HCT116 (cell line): ENCODE measurements around the gene TICAM2. TPM values are rescaled to one million over a fixed set of nuclear protein-coding genes. Genes with fewer than 3 reads are reported as not detected.

Experiments
- ATAC-seq: fragments of 200-7000 bp; cut with Tn5 transposase; 2 replicates; pipeline ENCODE4 v1.9.1; 2020; ENCODE audit warnings: mild to moderate bottlenecking, moderate library complexity
- BruUV-seq: library from RNA; stranded (reverse); fragments of 400-500 nt; replicated peaks from 2 replicates; lab custom pipeline; 2021; lab: Mats Ljungman, UMichigan
- CTCF ChIA-PET: fragments of 300-600 bp; sonication (Branson Sonifier 250); formaldehyde crosslinking; loops from one replicate; lab custom pipeline; 2021; ENCODE audit warnings: antibody characterized with exemption; lab: Charles Lee
- POLR2A ChIA-PET: fragments of 300-600, 350-600 bp; sonication (Branson Sonifier 250); formaldehyde crosslinking; loops from one replicate; lab custom pipeline; 2021; ENCODE audit warnings: antibody characterized with exemption; lab: Charles Lee
- RAD21 ChIA-PET, 2 experiments: fragments of 300-600 bp; sonication (Branson Sonifier 250); formaldehyde crosslinking; loops; one replicate each; lab custom pipeline; 2023; ENCODE audit warnings: low total read pairs in 2 of 2; ENCODE audit not compliant: uncharacterized antibody in 2 of 2, unreplicated experiment in 2 of 2, low non-redundant PET in 1 of 2; lab: Charles Lee
- DNase-seq: peaks from one replicate; pipeline ENCODE4 v3.0.0-alpha.2; 2010; ENCODE audit warnings: low read depth, low spot score
- H2AFZ ChIP-seq: fragments of 200-600 bp; shearing (Covaris generic), sonication (generic); 2 replicates; pipeline ENCODE4 v1.6.1; 2017; ENCODE audit warnings: low read depth, mixed run types, mixed read lengths, antibody characterized with exemption, low read length; ENCODE audit not compliant: poor library complexity, severe bottlenecking
- H3K27ac ChIP-seq: 2 replicates; pipeline ENCODE4 v1.5.1; 2012; ENCODE audit warnings: low read depth, low read length
- H3K27me3 ChIP-seq: fragments of 200-600 bp; sonication (generic); 2 replicates; pipeline ENCODE4 v1.6.1; 2016; ENCODE audit warnings: mixed run types, low read length, mixed read lengths; ENCODE audit not compliant: insufficient read depth
- H3K36me3 ChIP-seq, 2 experiments: fragments of 200-500 bp in 1 of 2; fragments of 200-600 bp in 1 of 2; sonication (Bioruptor generic) in 1 of 2; sonication (generic) in 1 of 2; 2 replicates each; pipeline versions ENCODE4 v1.5.1 to v1.6.1; 2014 to 2016; ENCODE audit warnings: low read length in 2 of 2, inconsistent platforms in 1 of 2, mixed read lengths in 1 of 2, mixed run types in 1 of 2; ENCODE audit not compliant: insufficient read depth in 2 of 2, control insufficient read depth in 1 of 2
- H3K4me1 ChIP-seq, 2 experiments: fragments of 200-600 bp in 1 of 2; sonication (generic) in 1 of 2; 2 replicates each; pipeline versions ENCODE4 v1.5.1 to v1.6.1; 2012 to 2017; ENCODE audit warnings: low read length in 2 of 2, inconsistent platforms in 1 of 2, mild to moderate bottlenecking in 1 of 2, mixed read lengths in 1 of 2, mixed run types in 1 of 2, moderate library complexity in 1 of 2; ENCODE audit not compliant: insufficient read depth in 2 of 2, control insufficient read depth in 1 of 2
- H3K4me2 ChIP-seq: fragments of 200-600 bp; sonication (generic); 2 replicates; pipeline ENCODE4 v1.6.1; 2017; ENCODE audit warnings: mixed run types, low read length, mixed read lengths
- H3K4me3 ChIP-seq, 2 experiments: fragments of 200-600 bp in 1 of 2; sonication (generic) in 1 of 2; replicated peaks in 1 of 2; 2 replicates each; pipeline ENCODE4 v1.5.1; 2011 to 2016; ENCODE audit warnings: low read length in 2 of 2, control low read depth in 1 of 2, low read depth in 1 of 2, mild to moderate bottlenecking in 1 of 2, mixed read lengths in 1 of 2, mixed run types in 1 of 2
- H3K79me2 ChIP-seq: fragments of 200-600 bp; sonication (generic); 2 replicates; pipeline ENCODE4 v1.6.1; 2017; ENCODE audit warnings: mild to moderate bottlenecking, mixed run types, low read length, moderate library complexity, mixed read lengths; ENCODE audit not compliant: insufficient read depth
- H3K9ac ChIP-seq: fragments of 200-600 bp; sonication (generic); 2 replicates; pipeline ENCODE4 v1.6.1; 2016; ENCODE audit warnings: low read length, mixed read lengths
- H3K9me2 ChIP-seq: fragments of 200-600 bp; sonication (generic), shearing (Covaris generic); 2 replicates; pipeline ENCODE4 v1.6.1; 2017; ENCODE audit warnings: mixed run types, mild to moderate bottlenecking, moderate library complexity; ENCODE audit not compliant: insufficient read depth
- H3K9me3 ChIP-seq, 2 experiments: fragments of 200-500 bp in 1 of 2; fragments of 200-600 bp in 1 of 2; sonication (Bioruptor generic) in 1 of 2; sonication (generic) in 1 of 2; 2 replicates each; pipeline ENCODE4 v1.6.1; 2014 to 2017; ENCODE audit warnings: low read length in 2 of 2, mixed read lengths in 2 of 2, inconsistent platforms in 1 of 2, low read depth in 1 of 2, mild to moderate bottlenecking in 1 of 2, mixed run types in 1 of 2, moderate library complexity in 1 of 2; ENCODE audit not compliant: control insufficient read depth in 1 of 2, insufficient read depth in 1 of 2
- H4K20me1 ChIP-seq: fragments of 200-600 bp; sonication (generic), shearing (Covaris generic); 2 replicates; pipeline ENCODE4 v1.6.1; 2017; ENCODE audit warnings: mixed run types, mild to moderate bottlenecking, moderate library complexity; ENCODE audit not compliant: insufficient read depth
- ATF3 ChIP-seq: IDR thresholded peaks from 2 replicates; pipeline ENCODE4 v1.6.1; 2012
- CBX3 ChIP-seq: IDR thresholded peaks from 2 replicates; pipeline ENCODE4 v1.6.1; 2012; ENCODE audit warnings: low read depth
- CEBPB ChIP-seq: IDR thresholded peaks from 2 replicates; pipeline ENCODE4 v1.6.1; 2012; ENCODE audit warnings: low read depth
- CTCF ChIP-seq, 3 experiments: fragments of 200-600 bp in 1 of 3; sonication (generic) in 1 of 3; IDR thresholded peaks in 2 of 3; conservative IDR thresholded peaks in 1 of 3; 2 replicates each; pipeline ENCODE4 v1.5.1; 2012 to 2017; ENCODE audit warnings: low read depth in 2 of 3, low read length in 2 of 3, antibody characterized with exemption in 1 of 3, borderline replicate concordance in 1 of 3, control low read depth in 1 of 3, mild to moderate bottlenecking in 1 of 3, mixed read lengths in 1 of 3, mixed run types in 1 of 3, moderate library complexity in 1 of 3; ENCODE audit not compliant: insufficient read depth in 1 of 3
- ELF1 ChIP-seq: IDR thresholded peaks from 2 replicates; pipeline ENCODE4 v1.6.1; 2012; ENCODE audit warnings: low read depth, borderline replicate concordance
- EZH2 ChIP-seq: fragments of 200-600 bp; sonication (generic); IDR thresholded peaks from 2 replicates; pipeline ENCODE4 v1.6.1; 2017; ENCODE audit warnings: antibody characterized with exemption, mixed run types
- EZH2phosphoT487 ChIP-seq: fragments of 200-600 bp; IDR thresholded peaks from 2 replicates; pipeline ENCODE4 v1.6.1; 2018; ENCODE audit warnings: antibody characterized with exemption, borderline replicate concordance
- FOSL1 ChIP-seq: IDR thresholded peaks from 2 replicates; pipeline ENCODE4 v1.6.1; 2012; ENCODE audit warnings: low read depth
- POLR2AphosphoS5 ChIP-seq: IDR thresholded peaks from 2 replicates; pipeline ENCODE4 v1.6.1; 2011; ENCODE audit warnings: mild to moderate bottlenecking, low read depth, low read length, moderate library complexity
- SIN3A ChIP-seq: IDR thresholded peaks from 2 replicates; pipeline ENCODE4 v1.6.1; 2012; ENCODE audit warnings: low read depth
- SP1 ChIP-seq: IDR thresholded peaks from 2 replicates; pipeline ENCODE4 v1.6.1; 2012; ENCODE audit warnings: low read depth
- SRF ChIP-seq: IDR thresholded peaks from 2 replicates; pipeline ENCODE4 v1.6.1; 2012; ENCODE audit warnings: low read depth
- TCF7L2 ChIP-seq: IDR thresholded peaks from 2 replicates; pipeline ENCODE4 v1.7.0; 2011; ENCODE audit warnings: borderline replicate concordance, inconsistent platforms; ENCODE audit not compliant: insufficient read depth, insufficient read length; ENCODE audit errors: extremely low read depth
- ZFX ChIP-seq: fragments of 450-650 bp; IDR thresholded peaks from 2 replicates; pipeline ENCODE4 v1.6.1; 2017
- ZNF274 ChIP-seq: fragments of 200-500 bp; sonication (Bioruptor generic); IDR thresholded peaks from 2 replicates; pipeline ENCODE4 v1.6.1; 2014; ENCODE audit warnings: mild to moderate bottlenecking, low read depth, low read length, inconsistent platforms
- intact Hi-C: fragments of 100-400 bp; cut with micrococcal nuclease; formaldehyde crosslinking; loops from 2 replicates; pipeline ENCODE4 v1.10.0; 2022
- total RNA-seq: library from RNA; stranded (reverse); gene quantifications from one replicate; pipeline ENCODE4 v1.2.1, GENCODE V29; 2021; ENCODE audit not compliant: unreplicated experiment
- TF ChIP-seq, protein P1 (sequence below): IDR thresholded peaks from 2 replicates; pipeline ENCODE4 v1.6.1; 2012; ENCODE audit warnings: low read depth

Gene TICAM2
- total RNA-seq, 1 experiment from 2014 or later, result 2.9 TPM

DNA sequence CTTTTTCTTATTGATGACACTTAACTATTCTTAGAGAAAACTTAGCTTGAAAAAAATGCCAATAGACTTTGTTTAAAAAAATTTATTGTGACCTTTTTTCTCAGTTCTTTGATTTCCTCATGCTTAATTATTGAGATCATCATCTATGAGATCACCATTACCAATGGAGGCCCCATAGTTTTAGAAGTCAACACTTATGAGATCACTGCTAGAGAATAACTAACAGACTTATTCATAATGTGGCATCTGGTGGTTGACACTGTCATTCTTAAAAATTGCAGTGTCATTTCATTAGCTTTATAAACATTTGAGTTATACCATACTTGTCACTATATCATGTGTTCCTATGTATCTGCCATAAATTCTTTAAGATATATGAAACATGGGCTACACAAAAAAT lies 42.8 kb downstream of the TICAM2 start:
- Histone ChIP-seq H3K36me3 (no peaks in the 10 kb centered on the region), H3K9me3 (no peaks in the 10 kb centered on the region), H3K79me2 (no peaks in the 10 kb centered on the region), H3K27ac (no peak overlapping the region), H3K27me3 (no peaks in the 10 kb centered on the region), H3K9me2 (no peaks in the 10 kb centered on the region), H3K4me1 (peaks cover 0 to 6% of the 10 kb centered on the region in 2 experiments; a peak in 1 of 4 replicates), H4K20me1 (no peaks in the 10 kb centered on the region), H2AFZ (no peak overlapping the region), H3K4me2 (no peak overlapping the region), H3K4me3 (no peak overlapping the region), H3K9ac (no peak overlapping the region)
- no TSS peak for BruUV-seq
- RAD21 ChIA-PET, result no interaction called here
- DNase-seq (no peak), ATAC-seq (no peak)
- CTCF ChIA-PET, result no interaction called here
- no peak for TF ChIP-seq CEBPB
- no peak for TF ChIP-seq TCF7L2
- TF ChIP-seq ELF1, result no peak
- no peak for TF ChIP-seq SIN3A
- TF ChIP-seq ATF3, result no peak
- TF ChIP-seq POLR2AphosphoS5, result no peak
- TF ChIP-seq SRF, result no peak
- no peak for TF ChIP-seq FOSL1
- no peak for TF ChIP-seq EZH2
- TF ChIP-seq SP1, result no peak
- no peak for TF ChIP-seq ZNF274
- intact Hi-C loops, result no loop called here
- POLR2A ChIA-PET, result no interaction called here

DNA sequence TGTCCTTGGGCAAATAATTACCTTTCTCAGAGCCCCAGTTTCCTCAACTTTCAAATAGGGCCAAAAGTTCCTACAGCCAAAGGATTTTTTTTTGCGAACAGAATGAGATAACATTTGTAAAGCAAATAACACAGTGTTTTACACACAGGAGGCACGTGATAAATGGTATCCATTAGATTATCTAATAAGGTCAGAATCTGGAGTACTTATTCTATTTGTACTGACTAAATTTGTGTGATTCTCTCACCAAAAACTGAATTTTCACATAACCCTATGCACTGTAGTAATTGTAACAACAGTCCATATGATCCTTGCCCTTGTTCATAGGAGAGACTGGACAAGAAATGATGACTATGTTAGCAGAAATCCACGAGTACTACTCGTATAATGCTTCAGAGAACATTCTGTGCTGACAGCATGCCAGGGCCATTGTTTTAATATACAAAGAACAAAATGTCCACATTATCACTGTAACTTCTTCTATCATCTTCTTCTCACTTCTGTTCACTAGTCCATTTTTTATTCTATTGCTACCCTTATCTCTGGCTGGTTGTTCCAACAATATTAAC lies 43.8 kb downstream of the TICAM2 start:
- ChIA-PET POLR2A (no interaction called here), RAD21 (no interaction called here), CTCF (no interaction called here)
- Histone ChIP-seq H3K36me3 (no peaks in the 10 kb centered on the region), H2AFZ (no peak overlapping the region), H3K27ac (no peak overlapping the region), H3K4me2 (no peak overlapping the region), H3K9me3 (no peaks in the 10 kb centered on the region), H4K20me1 (no peaks in the 10 kb centered on the region), H3K9me2 (no peaks in the 10 kb centered on the region), H3K4me3 (no peak overlapping the region), H3K79me2 (no peaks in the 10 kb centered on the region), H3K9ac (no peak overlapping the region), H3K4me1 (peaks cover 0 to 6% of the 10 kb centered on the region in 2 experiments; a peak in 1 of 4 replicates), H3K27me3 (no peaks in the 10 kb centered on the region)
- intact Hi-C loops, result no loop called here
- ATAC-seq (no peak), DNase-seq (no peak)
- BruUV-seq, result no TSS peak
- TF ChIP-seq ZFX (no peak), CEBPB (no peak), CTCF (IDR thresholded peaks at IDR 0.05 in 2 of 3, conservative IDR thresholded peaks at IDR 0.05 in 1 of 3; ENCODE audit: borderline replicate concordance in 1 of 3, insufficient read depth in 1 of 3, low read depth in 2 of 3, low read length in 2 of 3) (no peak), SIN3A (no peak), ELF1 (no peak), FOSL1 (no peak), POLR2AphosphoS5 (no peak), EZH2phosphoT487 (no peak), CBX3 (no peak)
- TF ChIP-seq, protein P1, sequence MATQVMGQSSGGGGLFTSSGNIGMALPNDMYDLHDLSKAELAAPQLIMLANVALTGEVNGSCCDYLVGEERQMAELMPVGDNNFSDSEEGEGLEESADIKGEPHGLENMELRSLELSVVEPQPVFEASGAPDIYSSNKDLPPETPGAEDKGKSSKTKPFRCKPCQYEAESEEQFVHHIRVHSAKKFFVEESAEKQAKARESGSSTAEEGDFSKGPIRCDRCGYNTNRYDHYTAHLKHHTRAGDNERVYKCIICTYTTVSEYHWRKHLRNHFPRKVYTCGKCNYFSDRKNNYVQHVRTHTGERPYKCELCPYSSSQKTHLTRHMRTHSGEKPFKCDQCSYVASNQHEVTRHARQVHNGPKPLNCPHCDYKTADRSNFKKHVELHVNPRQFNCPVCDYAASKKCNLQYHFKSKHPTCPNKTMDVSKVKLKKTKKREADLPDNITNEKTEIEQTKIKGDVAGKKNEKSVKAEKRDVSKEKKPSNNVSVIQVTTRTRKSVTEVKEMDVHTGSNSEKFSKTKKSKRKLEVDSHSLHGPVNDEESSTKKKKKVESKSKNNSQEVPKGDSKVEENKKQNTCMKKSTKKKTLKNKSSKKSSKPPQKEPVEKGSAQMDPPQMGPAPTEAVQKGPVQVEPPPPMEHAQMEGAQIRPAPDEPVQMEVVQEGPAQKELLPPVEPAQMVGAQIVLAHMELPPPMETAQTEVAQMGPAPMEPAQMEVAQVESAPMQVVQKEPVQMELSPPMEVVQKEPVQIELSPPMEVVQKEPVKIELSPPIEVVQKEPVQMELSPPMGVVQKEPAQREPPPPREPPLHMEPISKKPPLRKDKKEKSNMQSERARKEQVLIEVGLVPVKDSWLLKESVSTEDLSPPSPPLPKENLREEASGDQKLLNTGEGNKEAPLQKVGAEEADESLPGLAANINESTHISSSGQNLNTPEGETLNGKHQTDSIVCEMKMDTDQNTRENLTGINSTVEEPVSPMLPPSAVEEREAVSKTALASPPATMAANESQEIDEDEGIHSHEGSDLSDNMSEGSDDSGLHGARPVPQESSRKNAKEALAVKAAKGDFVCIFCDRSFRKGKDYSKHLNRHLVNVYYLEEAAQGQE, result no peak
